GM21515 (cell line): Measurements from ENCODE around the gene FLRT1.

Experiments
- ATAC-seq: cut with Tn5 transposase; IDR thresholded peaks from one replicate; pipeline ENCODE4 v1.9.1; 2021; ENCODE audit not compliant: unreplicated experiment

Gene FLRT1

DNA sequence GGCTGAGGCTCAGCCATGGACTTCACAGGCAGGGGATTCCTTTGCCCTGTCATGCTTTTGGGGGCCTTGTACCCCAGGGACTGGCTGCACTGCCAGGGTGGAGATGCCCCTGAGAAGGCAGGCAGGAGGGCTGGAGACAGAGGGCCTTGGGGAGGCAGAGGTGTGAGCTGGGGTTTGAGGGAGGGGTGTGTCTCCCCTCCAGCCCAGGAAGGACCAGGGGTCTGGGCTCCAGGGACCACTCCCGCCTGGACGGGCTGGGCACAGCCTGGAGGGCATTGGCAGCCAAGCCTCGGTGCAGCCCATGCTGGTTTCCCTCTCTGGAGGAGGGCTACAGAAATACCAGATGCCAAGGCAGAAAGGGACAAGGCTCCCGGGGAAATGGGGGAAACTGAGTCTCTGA, 30.0 kb upstream of the FLRT1 start:
- no peak for ATAC-seq

DNA sequence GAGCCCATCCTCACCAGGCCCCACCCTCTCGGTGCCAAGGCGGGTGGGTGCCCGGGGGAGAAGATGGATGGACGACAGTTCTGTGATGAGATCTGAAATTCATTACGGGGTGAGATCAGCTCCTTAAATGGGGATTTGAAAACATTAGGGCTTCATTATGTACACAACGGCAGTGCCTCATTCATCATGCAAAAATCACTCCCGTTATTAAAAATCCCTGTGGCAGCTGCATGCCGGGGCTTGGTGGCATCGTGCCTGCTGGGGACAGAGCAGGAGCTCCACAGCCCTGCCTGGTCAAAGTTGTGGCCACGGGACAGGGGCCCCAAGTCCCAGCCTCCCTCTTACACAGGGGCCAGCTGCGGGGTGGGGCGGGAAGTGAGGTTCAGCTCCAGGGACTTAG, 29.3 kb upstream of the FLRT1 start:
- ATAC-seq, result no peak

DNA sequence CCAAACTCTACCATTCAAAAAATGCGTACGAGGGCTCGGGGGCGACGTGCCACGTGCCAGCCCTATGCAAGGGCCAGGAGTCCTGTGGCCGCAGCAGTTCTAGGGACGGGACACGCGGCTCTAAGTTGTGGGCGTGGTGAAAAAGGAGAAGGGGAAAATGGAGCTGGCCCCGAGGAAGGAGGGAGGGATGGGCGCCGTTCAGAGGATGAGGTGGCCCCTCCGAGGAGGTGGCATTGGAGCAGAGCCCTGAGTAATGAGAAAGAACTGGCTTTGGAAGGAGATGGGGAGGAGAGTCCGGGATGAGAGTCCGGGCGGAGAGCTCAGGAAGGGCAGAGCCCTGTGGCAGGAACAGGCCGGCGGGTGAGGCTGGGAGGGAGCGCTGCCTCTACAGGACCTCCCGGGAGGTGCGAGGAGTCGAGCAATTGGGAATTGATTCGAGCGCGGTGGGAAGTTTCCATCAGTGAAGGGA, 28.5 kb upstream of the FLRT1 start:
- no peak for ATAC-seq

DNA sequence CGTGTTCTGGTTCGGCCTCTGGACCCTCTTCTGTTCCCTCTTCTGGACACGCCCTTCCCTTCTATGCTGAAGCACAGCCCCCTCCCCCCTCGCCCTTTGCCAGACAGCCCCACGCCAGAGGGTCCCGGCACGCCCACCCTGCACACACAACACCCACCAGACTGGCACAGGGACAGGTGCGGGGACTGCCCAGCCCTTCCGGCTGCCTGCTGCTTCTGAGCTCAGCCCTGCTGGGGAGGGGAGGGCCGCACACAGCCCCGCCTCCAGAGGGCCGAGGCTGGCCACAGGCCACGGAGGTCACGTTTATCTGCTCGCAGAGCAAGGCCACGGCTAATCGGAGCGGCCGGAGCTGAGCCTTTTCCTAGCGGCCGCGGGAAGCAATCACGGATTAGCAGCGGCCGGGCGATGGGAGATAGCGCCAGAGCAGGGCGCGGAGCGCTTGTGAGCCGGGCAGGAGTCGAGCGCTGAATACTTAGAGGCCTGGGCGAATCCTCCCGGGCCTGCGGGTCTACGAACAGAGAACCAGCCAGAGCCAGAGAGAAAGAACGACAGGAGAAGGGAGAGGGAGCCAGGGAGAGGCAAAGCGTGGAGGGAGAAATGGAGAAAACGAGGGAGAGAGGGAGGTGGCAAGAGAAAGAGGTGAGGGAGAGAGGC, 28.0 kb upstream of the FLRT1 start:
- ATAC-seq, result no peak

DNA sequence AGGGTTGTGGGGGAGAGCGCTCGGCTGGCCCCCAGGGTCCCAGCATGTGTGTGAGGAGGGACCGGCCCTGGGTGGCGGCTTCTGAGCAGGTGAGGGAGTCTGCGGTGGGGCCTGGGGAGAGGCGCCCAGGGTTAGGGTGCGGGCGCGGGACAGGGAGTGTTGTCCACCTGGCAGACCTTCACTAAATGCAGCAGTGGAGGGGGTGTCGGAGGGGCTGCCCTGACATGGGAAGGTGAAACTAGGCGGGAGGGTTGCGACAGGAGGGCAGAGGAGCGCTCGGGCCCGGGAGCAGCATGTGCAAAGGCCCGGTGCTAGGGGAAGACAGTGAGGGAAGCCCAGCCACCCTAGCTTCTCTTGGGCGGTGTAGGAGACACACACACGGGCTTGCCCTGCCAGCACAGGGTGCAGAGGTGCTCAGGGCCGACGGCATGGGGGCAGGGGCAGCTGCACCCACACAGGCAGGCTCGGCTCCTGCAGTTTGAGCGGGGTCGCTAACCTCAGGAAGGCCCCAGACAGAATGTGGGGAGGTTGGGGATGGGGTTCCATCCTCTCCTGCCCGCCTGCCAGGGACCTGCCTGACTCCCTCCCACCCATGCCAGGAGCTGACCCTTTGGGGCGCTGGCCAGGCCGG, 27.3 kb upstream of the FLRT1 start:
- no peak for ATAC-seq

DNA sequence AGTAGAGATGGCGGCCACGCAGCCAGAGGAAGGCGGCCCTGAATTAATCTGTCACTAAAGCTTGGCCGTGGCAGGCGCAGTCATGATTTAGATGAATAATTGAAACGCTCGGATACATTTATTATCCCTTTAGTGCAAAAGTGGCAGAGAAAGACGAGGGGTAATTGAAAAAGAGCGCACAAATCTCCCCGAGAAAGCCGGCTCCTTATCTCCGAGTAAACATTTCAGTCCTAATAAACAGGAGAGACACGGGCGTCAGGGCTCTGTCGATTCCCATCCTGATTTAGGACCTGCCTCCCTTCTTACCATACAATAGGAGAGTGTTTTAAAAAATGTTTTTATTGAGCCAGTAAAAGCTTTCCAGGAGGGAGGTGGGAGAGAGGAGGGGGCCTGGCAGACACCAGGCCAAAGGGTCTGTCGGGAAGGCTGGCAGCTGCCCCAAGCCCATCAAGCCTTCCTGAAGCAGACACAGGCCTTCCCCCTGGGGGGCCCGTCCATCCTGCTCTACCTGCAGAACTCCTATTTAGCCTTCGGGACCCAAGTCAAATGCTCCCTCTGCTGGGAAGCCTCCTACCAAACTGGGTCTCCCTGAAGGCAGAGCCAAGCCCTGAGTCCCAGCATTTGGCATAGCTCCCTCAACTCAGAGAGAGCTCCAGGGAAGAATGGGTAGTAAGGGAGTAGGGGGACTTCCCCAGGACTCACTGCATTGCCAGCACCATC, 26.7 kb upstream of the FLRT1 start:
- ATAC-seq, result no peak

DNA sequence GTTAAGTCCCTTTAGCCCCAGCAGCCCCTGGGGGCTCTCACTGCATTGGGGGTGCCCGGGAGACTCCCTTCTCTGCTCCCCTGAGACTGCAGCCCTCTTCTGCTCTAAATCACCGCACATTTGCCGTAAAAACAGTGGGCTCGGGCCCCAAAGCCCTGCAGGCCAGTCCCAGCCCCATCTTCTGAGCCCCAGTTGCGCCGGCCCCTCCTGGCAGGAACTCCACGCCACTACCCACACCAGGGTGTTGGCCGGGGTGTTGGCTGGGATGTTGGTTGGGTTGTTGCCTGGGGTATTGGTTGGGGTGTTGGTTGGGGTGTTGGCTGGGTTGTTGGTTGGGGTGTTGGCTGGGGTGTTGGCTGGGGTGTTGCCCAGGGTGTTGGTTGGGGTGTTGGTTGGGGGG, 26.0 kb upstream of the FLRT1 start:
- ATAC-seq, result no peak

DNA sequence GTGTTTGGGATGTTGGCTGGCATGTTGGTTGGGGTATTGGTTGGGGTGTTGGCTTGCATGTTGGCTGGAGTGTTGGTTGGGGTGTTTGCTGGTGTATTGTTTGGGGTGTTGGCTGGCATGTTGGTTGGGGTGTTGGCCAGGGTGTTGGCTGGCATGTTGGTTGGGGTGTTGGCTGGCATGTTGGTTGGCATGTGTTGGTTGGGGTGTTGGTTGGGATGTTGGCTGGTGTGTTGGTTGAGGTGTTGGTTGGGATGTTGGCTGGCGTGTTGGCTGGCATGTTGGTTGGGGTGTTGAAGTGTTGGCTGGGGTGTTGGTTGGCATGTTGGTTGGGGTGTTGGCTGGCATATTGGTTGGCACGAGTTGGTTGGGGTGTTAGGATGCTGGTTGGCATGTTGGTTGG, 24.9 kb upstream of the FLRT1 start:
- ATAC-seq, result no peak

DNA sequence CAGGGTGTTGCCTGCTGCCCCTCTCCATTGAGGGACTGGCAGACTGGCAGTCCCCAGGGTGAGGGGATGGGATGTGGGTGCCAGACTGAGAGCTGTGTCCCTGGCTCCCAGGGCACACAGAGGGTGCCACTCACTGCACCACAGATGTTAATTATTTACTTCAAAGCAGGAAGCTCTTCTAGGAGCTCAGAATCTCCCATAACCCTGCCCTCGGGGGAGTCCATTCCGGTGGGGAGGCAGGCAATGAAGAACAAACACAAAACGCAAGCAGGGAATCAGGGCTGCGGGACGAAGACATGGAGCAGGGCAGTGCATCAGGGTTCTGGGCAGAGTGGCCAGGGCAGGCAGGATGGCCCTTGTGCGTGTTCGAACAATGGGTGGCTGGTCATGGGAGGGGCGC, 24.4 kb upstream of the FLRT1 start:
- no peak for ATAC-seq

DNA sequence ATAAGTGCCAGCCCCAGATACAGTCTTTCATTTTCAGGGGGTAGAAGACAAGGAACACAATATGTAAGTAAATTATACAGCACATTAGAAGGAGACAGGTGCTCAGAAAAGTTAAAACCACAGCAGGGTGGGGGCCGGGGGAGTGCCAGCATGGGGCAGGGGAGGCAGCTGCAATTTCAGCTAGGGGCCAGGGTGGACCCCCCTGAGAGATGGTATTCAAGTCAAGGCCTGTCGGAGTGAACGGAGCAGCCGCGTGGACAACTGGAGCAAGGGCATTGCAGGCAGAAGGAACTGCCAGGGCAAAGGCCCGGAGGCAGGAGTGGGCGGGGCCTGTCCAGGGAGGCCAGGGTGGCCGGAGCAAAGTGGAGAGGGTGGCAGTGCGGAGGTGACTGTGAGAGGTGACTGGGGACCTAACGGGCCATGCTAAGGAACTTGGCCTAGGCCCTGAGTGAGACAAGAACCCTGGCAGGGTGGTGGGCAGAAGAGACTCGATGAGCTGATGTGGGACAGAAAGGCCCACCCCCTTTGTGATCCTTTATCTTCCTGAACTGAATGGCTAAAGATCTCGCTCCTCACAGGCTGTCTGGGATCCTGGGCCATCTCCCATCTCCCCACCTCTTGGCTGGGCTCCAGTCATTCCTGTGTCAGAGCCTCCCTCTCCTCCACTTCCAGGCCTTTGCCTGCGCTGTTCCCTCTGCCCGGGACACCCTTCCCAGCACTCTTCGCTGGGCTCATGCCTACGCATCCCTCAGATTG, 22.4 kb upstream of the FLRT1 start:
- ATAC-seq, result no peak

DNA sequence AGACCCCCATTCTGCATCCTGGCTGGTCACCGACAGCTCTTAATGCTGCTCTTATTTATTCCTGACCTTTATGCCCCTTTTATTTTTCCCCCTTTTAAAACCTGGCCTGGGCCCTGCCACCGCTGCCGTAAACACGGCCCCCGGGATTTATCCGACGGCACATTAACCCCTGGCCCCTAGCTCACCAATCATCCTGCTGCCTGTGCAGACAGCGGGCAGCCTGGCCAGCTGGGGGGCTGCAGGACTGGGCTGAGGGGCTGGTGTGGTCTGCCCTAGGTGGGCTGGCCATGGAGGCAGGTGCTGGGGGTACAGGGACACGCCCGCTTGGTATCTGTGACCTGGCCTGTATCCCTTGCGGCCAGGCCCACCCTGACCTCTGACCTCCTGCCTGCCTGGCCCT, 21.4 kb upstream of the FLRT1 start:
- no peak for ATAC-seq

DNA sequence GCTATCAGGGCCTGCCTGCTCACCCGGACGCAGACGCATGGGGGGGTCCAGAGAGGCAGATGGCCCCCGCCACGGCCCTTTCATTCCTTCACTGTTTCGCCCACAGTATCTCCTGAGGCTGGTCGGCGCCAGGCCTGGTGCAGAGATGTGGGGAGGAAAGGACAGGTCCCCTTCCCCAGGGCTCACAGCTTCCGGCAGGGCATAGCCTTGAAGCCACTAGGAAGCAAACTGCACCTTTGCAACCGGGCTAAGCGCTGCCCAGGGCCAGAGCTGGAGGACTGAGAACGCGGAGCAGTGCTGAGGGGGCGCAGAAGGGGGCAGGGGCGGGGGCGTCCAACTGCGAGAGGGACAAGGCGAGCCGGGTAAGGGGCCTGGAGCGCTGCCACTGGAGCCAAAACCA, 20.2 kb upstream of the FLRT1 start:
- no peak for ATAC-seq

DNA sequence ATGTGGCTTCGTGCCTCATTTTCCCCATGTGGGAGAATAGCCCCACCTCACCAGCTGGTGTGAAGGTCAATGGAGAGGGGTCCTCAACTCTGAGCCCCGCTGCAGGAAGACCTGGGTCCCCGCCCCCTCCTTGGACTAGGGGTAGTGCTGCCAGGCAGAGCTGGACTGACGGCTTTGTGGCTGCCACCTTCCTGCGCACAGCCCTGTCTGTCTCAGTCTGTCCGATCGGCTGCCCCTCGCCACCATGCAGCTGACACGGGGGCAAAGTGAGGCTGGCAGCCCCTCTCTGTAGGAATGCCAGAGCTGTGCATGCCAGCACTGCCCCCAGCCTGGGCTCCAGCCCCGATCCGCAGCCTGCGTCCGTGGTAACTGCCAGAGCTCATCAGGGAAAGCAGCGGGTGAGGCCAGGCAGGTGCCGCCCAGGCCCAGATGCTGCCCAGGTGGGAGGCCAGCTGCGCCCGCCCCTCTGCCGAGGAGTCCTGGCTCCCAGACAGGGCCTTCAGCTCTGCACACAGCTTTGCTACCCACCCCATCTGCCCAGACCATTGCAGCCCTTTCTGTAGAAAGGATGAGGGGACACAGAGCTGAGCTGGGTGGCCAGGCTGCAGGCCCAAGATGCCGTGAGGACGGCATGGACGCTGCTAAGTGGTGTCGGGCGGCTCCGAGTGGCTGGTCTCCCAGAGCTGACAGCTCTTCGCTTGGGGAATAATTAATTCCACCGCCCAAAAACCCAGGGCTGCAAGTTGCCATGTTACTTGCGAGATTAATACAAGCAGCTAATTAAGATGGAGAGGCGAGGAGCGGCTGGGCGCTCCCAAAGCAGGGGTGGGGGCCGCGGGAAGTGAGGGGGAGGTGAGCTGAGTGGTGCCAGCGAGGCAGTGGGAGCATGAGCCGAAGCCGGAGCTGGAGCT, 19.5 kb upstream of the FLRT1 start:
- no peak for ATAC-seq

DNA sequence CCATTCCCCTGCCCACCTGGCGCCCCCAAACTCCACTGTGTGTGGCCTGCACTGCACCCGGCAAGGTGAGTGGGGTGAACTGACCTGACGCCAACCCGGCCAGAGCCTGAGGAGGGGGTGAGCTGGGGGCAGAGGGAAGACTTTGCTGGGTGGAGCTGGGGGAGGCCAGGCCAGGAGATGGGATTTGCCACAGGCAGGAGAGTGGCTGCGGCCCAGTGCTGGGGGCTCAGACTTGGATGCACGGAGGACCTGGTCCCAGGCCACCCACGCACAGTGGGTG, 17.8 kb upstream of the FLRT1 start:
- no peak for ATAC-seq

DNA sequence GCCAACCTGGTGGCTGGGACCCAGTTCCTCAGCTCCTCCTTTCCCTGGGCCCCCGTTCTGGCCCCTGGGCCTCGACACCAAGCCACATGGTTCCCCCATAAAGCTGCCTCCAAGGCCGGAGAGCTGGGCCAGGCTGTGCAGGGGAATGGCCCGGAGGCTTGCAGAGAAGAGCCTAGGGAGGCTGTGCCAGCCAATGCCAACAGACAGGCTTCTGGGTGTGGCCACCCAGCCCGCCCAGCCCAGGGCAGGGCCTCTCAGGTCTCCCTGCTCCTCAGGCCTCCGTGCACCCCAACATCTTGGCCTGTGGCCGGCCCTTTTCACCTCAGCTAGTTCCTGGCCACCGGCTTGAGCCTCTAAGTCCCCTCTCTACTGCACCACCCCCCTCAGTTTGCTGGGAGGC, 17.4 kb upstream of the FLRT1 start:
- no peak for ATAC-seq

DNA sequence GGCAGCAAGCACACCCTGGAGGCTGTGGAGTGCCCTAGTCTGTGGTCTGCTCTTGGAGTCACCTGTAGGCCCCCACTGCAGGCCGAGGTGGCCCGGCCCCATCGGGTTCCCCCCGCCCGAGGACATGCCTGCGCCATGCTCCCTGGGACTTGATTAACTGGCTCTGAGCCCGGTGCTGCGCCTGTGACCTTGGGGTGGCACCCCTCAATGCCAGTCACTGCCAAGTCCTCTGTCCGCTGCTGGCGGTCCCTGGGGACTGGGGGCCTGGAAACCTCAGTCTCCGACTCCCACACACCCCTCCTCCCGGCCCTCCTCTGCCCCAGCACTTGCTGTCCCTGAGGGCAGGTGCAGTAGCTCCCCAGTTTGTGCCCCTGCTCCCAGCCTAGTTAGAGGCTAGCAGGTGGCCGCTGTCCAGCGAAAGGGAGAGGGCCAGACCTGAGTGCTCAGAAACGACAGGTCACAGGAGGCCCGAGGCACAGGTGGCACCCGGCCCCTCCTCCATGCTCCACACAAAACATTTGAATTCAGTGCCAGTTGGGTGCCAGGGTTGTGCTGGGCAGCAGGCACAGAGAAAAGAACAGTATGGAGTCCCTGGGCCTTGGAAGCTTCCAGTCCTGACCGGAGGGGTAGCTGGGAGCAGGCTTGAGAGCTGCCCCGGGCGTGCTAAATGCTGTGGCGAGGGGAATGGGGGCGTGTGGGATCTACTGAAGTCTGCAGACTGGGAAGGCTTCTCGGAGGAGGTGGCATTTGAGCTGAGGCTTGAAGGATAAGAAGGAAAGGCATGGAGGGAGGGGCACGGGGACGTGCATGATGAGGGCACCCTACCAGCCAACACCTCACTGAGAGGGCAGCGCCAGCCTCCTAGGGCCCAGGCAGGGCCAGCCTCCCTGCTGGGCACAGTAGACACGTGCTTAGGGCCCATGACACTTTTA, 16.4 kb upstream of the FLRT1 start:
- ATAC-seq, result no peak

DNA sequence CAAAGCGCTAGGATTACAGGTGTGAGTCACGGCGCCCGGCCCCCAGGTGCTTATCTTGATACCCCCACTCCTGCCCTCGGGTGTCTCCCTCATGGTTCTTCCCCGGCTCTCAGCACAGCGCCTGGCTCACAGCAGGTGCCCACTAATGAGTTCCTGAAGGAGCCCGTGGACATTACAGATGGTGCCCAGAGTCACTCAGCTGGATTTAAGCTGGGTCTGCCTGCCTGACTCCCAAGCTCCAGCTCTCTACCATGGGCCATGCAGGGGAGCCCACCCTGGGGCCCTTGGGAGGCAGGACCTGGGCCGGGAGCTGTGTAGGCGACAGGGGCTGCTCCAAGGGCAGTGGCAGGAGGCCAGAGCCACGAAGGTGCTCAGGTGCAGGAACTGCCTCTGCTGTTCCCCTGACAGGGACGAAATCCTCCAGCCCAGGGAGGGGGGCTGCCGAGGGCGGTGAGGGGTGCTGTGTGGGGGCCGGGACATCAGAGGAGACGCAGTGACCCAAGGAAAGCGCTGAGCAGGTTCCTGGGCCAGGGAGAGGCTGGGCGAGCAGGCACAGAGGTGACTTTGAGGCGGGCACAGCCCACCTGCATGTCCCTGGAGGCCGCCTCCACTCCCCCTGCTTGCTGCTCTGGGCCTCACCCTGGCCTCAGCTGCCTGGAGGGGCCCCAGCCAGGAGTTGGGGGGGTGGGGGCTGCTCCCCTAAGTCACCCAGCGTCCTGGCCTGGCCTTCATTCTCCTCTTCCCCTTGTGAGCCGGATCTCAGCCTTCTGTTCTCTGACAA, 14.6 kb upstream of the FLRT1 start:
- no peak for ATAC-seq

DNA sequence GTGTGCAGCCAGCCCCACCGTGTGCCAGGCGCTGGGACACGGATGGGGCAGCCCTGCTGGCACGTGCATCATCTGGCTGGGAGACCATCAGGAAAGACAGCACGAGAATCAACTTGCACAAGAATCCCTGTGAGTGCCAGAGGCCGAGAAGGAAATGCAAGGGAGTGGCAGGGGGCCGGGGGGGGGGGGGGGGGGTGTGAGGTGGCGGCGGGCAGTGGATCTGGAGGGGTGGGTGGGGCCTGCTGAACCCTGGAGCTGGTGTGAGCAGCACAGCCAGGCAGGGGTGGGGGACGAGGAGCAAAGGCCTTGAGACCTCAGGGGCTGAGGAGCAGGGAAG, 14.0 kb upstream of the FLRT1 start:
- no peak for ATAC-seq

DNA sequence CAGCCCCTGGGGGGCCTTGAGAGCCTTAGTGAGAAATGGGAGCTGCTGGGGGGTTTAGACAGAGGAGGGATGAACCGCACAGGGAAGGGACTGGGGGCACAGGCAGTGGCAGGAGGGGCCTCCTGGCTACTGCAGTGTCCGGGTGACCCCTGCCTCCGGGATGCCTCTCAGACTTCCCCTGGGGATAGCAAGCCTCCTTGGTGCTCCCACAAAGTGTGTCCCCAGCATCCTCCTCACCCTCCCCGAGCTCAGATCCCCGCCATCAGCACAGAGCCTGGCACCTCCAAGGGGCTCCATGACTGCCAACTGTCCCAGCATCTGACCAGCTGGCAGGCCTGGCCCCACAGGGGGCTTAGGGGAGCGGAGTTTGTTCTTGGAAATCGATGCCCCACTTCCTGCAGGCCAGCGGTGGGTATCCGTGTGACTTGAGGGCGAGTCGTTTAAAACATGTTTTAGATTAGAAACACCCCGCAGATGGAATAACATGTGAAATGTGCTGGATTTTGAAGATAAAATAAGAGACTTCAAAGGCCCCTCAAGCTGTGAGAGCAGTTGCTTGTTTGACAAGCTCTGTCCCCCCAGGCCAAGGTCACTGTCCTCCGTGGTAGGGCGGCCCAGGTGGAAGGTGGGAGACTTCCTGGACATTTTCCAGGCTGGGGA, 13.5 kb upstream of the FLRT1 start:
- no peak for ATAC-seq
